ENCODE measurements around the gene B3GLCT.

- TF ChIP-seq, protein P1, sequence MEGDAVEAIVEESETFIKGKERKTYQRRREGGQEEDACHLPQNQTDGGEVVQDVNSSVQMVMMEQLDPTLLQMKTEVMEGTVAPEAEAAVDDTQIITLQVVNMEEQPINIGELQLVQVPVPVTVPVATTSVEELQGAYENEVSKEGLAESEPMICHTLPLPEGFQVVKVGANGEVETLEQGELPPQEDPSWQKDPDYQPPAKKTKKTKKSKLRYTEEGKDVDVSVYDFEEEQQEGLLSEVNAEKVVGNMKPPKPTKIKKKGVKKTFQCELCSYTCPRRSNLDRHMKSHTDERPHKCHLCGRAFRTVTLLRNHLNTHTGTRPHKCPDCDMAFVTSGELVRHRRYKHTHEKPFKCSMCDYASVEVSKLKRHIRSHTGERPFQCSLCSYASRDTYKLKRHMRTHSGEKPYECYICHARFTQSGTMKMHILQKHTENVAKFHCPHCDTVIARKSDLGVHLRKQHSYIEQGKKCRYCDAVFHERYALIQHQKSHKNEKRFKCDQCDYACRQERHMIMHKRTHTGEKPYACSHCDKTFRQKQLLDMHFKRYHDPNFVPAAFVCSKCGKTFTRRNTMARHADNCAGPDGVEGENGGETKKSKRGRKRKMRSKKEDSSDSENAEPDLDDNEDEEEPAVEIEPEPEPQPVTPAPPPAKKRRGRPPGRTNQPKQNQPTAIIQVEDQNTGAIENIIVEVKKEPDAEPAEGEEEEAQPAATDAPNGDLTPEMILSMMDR (IDR thresholded peaks at IDR 0.05) = no peak
- no peak for TF ChIP-seq POLR2A (IDR thresholded peaks at IDR 0.05)
- TF ChIP-seq EP300 (IDR thresholded peaks at IDR 0.05) = no peak
Observed at GRCh38 chr13:31214435-31214834, 14.7 kb downstream of the B3GLCT start.

Data from ovary (tissue), 3 donors.